K562 (cell line): Measurements from ENCODE around the gene SLC35B1. TPM values are rescaled to one million over a fixed set of nuclear protein-coding genes. Genes with fewer than 3 reads are reported as not detected.

Source experiments
- CBFB ChIP-seq: sonication (generic); formaldehyde crosslinking; IDR thresholded peaks from 2 replicates; pipeline ENCODE4 v1.4.0; 2020; ENCODE audit warnings: mild to moderate bottlenecking, missing genetic modification reagents
- ERF ChIP-seq: fragments of 450-650 bp; formaldehyde crosslinking; IDR thresholded peaks from 2 replicates; pipeline ENCODE4 v1.4.0; 2020; ENCODE audit warnings: mild to moderate bottlenecking, mixed read lengths
- FOSL1 ChIP-seq: fragments of 200-800 bp; sonication (Bioruptor generic); conservative IDR thresholded peaks from 2 replicates; pipeline ENCODE4 v1.6.1; 2016; ENCODE audit warnings: missing genetic modification characterization, missing compliant biosample characterization
- HDAC1 ChIP-seq, 2 experiments: fragments of 450-650 bp; IDR thresholded peaks; 2 replicates each; pipeline ENCODE4 v1.6.1; 2016 to 2017; ENCODE audit warnings: inconsistent platforms in 1 of 2, mild to moderate bottlenecking in 1 of 2, moderate library complexity in 1 of 2
- HEY1 ChIP-seq: fragments of 250-450 bp; sonication (Bioruptor Pico); IDR thresholded peaks from 2 replicates; pipeline ENCODE4 v1.5.0; 2020; ENCODE audit warnings: mild to moderate bottlenecking, moderate library complexity, borderline replicate concordance
- NFIC ChIP-seq: fragments of 450-650 bp; IDR thresholded peaks from 2 replicates; pipeline ENCODE4 v1.6.1; 2017; ENCODE audit warnings: mild to moderate bottlenecking, inconsistent platforms
- NR3C1 ChIP-seq: sonication (generic); formaldehyde crosslinking; IDR thresholded peaks from 2 replicates; pipeline ENCODE4 v1.8.1; 2022; ENCODE audit warnings: missing genetic modification reagents
- RBBP5 ChIP-seq: fragments of 200-600 bp; sonication (generic); IDR thresholded peaks from 2 replicates; pipeline ENCODE4 v1.6.1; 2012; ENCODE audit warnings: borderline replicate concordance, mild to moderate bottlenecking, low read length, control low read depth, inconsistent platforms; ENCODE audit not compliant: insufficient read depth, poor library complexity, severe bottlenecking
- STAT5B ChIP-seq: fragments of 250-450 bp; sonication (Bioruptor Pico); IDR thresholded peaks from 2 replicates; pipeline ENCODE4 v1.8.0; 2021; ENCODE audit warnings: mild to moderate bottlenecking, inconsistent platforms
- TBL1XR1 ChIP-seq, 2 experiments: IDR thresholded peaks; 2 replicates each; pipeline ENCODE4 v1.6.1; 2012; ENCODE audit warnings: improper control_type of control experiment in 2 of 2, low read length in 2 of 2, mild to moderate bottlenecking in 1 of 2
- ZNF143 ChIP-seq: sonication (generic); formaldehyde crosslinking; IDR thresholded peaks from 2 replicates; pipeline ENCODE4 v1.9.0; 2022; ENCODE audit warnings: mild to moderate bottlenecking, missing genetic modification reagents
- ZNF212 ChIP-seq: fragments of 450-650 bp; formaldehyde crosslinking; IDR thresholded peaks from 2 replicates; pipeline ENCODE4 v1.4.0; 2020; ENCODE audit warnings: mild to moderate bottlenecking
- ZNF324 ChIP-seq: fragments of 250-450 bp; sonication (Bioruptor Pico); IDR thresholded peaks from 2 replicates; pipeline ENCODE4 v1.4.0; 2020; ENCODE audit warnings: mild to moderate bottlenecking
- polyA plus RNA-seq, 8 experiments: library from polyadenylated mRNA; depleted of rRNA in 4 of 8; stranded (reverse) in 5 of 8; unstranded in 3 of 8; fragments of >200 nt; fragmentation: Nextera tagmentation in 2 of 8; fragmentation: Illumina TruSeq in 1 of 8; extraction: Ambion mirVana in 2 of 8; extraction: Trizol in 1 of 8; gene quantifications; 2 replicates each; pipeline versions ENCODE4 v1.2.1 to v1.2.3, GENCODE V29; 2011 to 2014; ENCODE audit warnings: inconsistent platforms in 1 of 8, missing spikeins in 1 of 8
- total RNA-seq, 7 experiments: library from RNA; depleted of rRNA in 6 of 7; stranded (reverse); fragments of >200 nt in 6 of 7; fragmentation: Illumina TruSeq in 2 of 7; extraction: Trizol in 2 of 7; gene quantifications; 2 replicates each; pipeline versions ENCODE4 v1.2.1 to v1.2.3, GENCODE V29; 2011 to 2021; ENCODE audit warnings: low replicate concordance in 1 of 7
- TF ChIP-seq, protein P1 (sequence below): fragments of 250-450 bp; sonication (Bioruptor Pico); IDR thresholded peaks from 2 replicates; pipeline ENCODE4 v1.5.0; 2020; ENCODE audit warnings: mild to moderate bottlenecking
- TF ChIP-seq, protein P2 (sequence below): sonication (generic); formaldehyde crosslinking; IDR thresholded peaks from 2 replicates; pipeline ENCODE4 v1.9.0; 2022; ENCODE audit warnings: mild to moderate bottlenecking, missing genetic modification reagents
- TF ChIP-seq, protein P3 (sequence below): fragments of 250-450 bp; sonication (Bioruptor Pico); IDR thresholded peaks from 2 replicates; pipeline ENCODE4 v1.8.0; 2021; ENCODE audit warnings: moderate library complexity, mild to moderate bottlenecking, inconsistent platforms
- TF ChIP-seq, protein P4 (sequence below), 2 experiments: fragments of 450-650 bp; IDR thresholded peaks; 2 replicates each; pipeline ENCODE4 v1.6.1; 2016; ENCODE audit warnings: mild to moderate bottlenecking in 2 of 2, borderline replicate concordance in 1 of 2, low read depth in 1 of 2, moderate library complexity in 1 of 2

The SLC35B1 gene
- total and polyA plus RNA-seq, 9 of the 15 experiments (the other 6 are each of a cell fraction or from before 2014, with no cell fraction given), result 51.4 to 87.9 (median 66.3) TPM

DNA sequence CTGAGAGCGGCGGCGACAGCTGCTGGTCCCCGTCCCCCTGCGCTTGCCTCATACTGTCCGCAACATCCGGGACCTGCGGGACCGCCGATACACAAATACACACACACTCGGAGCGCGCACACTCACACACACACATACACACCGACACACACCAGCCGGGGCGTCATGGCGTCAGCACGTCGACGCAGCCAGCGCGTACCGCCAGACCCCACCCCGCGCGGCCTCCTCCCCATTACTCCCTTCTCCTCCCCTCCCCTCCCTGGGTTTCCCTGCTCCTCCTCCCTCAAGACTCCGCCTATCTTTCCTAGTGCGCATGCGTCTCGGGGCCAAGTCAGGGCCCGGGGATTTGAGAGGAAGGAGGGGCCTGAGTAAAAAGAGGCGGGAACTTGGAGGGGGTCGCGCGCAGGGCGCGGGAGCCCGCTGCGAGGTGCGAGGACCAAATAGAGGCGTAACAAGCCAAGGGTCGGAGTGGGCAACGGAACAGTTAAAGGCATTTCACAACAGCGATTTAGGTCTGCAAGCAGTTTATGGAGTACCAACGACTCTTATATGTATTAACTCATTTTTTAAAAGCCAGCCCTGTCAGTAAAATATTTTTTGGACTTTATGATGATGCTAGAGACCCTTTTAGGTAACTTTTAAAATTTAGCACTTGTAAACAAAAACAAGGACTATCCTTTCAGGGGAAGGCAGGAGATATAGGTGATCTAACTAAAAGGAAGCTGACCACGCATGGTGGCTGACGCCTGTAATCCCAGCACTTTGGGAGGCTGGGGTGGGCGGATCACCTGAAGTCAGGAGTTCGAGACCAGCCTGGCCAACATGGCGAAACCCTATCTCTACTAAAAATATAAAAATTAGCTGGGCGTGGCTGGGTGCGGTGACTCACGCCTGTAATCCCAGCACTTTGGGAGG is 29.6 kb downstream of the SLC35B1 start, which contains the start of gene SPOP (continued):
- TF ChIP-seq, protein P1, sequence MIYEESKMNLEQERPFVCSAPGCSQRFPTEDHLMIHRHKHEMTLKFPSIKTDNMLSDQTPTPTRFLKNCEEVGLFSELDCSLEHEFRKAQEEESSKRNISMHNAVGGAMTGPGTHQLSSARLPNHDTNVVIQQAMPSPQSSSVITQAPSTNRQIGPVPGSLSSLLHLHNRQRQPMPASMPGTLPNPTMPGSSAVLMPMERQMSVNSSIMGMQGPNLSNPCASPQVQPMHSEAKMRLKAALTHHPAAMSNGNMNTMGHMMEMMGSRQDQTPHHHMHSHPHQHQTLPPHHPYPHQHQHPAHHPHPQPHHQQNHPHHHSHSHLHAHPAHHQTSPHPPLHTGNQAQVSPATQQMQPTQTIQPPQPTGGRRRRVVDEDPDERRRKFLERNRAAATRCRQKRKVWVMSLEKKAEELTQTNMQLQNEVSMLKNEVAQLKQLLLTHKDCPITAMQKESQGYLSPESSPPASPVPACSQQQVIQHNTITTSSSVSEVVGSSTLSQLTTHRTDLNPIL, result no peak
- TF ChIP-seq CBFB (CRISPR knock-in tag), result no peak
- TF ChIP-seq HEY1, result no peak
- TF ChIP-seq, protein P2, sequence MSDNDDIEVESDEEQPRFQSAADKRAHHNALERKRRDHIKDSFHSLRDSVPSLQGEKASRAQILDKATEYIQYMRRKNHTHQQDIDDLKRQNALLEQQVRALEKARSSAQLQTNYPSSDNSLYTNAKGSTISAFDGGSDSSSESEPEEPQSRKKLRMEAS (CRISPR knock-in tag), result peak; percentile 93
- no peak for TF ChIP-seq ZNF324 (CRISPR knock-in tag)
- TF ChIP-seq NFIC, result no peak; the same call in 1 of the 2 replicates
- TF ChIP-seq ZNF212 (CRISPR knock-in tag), result no peak
- TF ChIP-seq TBL1XR1 (IDR thresholded peaks at IDR 0.05; ENCODE audit: low read length in 2 of 2), result peak in 1 of 2 experiments; percentile 34; a peak in 1 of 4 replicates
- TF ChIP-seq, protein P3, sequence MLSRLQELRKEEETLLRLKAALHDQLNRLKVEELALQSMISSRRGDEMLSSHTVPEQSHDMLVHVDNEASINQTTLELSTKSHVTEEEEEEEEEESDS (CRISPR knock-in tag), result no peak
- no peak for TF ChIP-seq FOSL1
- TF ChIP-seq RBBP5, result no peak
- peak in 1 of 2 experiments; percentile 63; a peak in 1 of 4 replicates for TF ChIP-seq HDAC1 (IDR thresholded peaks at IDR 0.05)
- TF ChIP-seq, protein P4, sequence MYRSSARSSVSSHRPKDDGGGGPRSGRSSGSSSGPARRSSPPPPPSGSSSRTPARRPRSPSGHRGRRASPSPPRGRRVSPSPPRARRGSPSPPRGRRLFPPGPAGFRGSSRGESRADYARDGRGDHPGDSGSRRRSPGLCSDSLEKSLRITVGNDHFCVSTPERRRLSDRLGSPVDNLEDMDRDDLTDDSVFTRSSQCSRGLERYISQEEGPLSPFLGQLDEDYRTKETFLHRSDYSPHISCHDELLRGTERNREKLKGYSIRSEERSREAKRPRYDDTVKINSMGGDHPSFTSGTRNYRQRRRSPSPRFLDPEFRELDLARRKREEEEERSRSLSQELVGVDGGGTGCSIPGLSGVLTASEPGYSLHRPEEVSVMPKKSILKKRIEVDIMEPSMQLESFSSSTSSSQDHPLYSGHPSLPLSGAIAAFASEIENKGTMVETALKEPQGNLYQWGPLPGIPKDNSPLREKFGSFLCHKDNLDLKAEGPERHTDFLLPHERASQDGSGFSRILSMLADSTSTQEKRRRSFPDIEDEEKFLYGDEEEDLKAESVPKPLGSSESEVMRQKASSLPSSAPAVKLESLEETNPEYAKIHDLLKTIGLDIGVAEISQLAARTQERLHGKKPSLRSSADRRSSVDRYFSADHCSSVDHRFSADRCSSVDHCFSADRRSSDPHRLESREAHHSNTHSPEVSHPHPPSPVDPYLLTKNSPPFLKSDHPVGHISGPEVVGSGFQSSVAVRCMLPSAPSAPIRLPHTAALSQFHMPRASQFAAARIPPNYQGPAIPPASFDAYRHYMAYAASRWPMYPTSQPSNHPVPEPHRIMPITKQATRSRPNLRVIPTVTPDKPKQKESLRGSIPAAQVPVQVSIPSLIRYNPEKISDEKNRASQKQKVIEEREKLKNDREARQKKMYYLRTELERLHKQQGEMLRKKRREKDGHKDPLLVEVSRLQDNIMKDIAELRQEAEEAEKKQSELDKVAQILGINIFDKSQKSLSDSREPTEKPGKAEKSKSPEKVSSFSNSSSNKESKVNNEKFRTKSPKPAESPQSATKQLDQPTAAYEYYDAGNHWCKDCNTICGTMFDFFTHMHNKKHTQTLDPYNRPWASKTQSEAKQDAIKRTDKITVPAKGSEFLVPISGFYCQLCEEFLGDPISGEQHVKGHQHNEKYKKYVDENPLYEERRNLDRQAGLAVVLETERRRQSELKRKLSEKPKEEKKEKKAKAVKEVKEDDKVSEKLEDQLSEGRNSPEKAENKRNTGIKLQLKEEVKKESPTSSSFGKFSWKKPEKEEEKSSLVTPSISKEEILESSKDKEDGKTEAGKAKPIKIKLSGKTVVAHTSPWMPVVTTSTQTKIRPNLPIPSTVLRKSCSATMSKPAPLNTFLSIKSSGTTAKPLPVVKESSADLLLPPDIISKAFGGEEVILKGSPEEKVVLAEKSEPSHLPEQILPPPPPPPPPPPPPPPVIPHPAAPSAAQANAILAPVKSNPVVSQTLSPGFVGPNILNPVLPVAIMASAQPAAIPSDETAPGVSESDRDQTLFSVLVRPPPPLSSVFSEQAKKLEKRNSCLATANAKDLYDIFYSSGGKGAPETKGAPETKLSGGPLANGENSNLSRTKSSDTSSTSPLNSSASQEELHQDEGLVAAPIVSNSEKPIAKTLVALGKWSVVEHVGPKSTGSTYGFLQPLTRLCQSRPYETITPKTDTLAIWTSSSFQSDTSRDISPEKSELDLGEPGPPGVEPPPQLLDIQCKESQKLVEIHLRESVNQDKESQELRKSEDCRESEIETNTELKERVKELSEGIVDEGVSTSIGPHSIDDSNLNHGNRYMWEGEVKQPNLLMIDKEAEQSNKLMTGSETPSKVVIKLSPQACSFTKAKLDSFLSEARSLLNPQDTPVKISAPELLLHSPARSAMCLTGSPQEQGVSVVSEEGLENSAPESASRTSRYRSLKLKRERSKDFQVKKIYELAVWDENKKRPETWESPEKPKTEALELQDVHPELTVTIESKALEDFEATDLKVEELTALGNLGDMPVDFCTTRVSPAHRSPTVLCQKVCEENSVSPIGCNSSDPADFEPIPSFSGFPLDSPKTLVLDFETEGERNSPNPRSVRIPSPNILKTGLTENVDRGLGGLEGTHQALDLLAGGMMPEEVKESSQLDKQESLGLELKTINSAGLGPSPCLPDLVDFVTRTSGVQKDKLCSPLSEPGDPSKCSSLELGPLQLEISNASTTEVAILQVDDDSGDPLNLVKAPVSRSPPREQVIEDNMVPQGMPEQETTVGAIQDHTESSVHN (IDR thresholded peaks at IDR 0.05; ENCODE audit: borderline replicate concordance in 1 of 2, low read depth in 1 of 2), result no peak
- 0 out of 2 replicates have a peak, but pooled peaks have one; percentile 47 for TF ChIP-seq NR3C1 (CRISPR knock-in tag)
- no peak for TF ChIP-seq ERF (CRISPR knock-in tag)
- TF ChIP-seq STAT5B, result no peak
- no peak for TF ChIP-seq ZNF143 (CRISPR knock-in tag)
